Esophagus muscularis mucosa (tissue), 4 donors: ENCODE data around the gene ELAVL1.

ENCODE experiments used
- CTCF ChIP-seq, 3 experiments: fragments of 200-600 bp in 2 of 3; fragments of 450-650 bp in 1 of 3; sonication (generic) in 2 of 3; IDR thresholded peaks; one replicate each; pipeline ENCODE4 v1.5.1; 2017 to 2019; ENCODE audit warnings: antibody characterized with exemption in 3 of 3, mild to moderate bottlenecking in 2 of 3, moderate library complexity in 1 of 3
- EP300 ChIP-seq: sonication (generic); formaldehyde crosslinking; IDR thresholded peaks from one replicate; pipeline ENCODE4 v1.6.1; 2017; ENCODE audit warnings: antibody characterized with exemption
- POLR2A ChIP-seq: fragments of 450-650 bp; IDR thresholded peaks from one replicate; pipeline ENCODE4 v1.6.1; 2017; ENCODE audit warnings: antibody characterized with exemption, moderate library complexity, mild to moderate bottlenecking, low read depth
- POLR2AphosphoS5 ChIP-seq, 2 donors: sonication (generic); formaldehyde crosslinking; IDR thresholded peaks; one replicate each; pipeline ENCODE4 v1.6.1; 2017; ENCODE audit warnings: antibody characterized with exemption in 2 of 2

DNA sequence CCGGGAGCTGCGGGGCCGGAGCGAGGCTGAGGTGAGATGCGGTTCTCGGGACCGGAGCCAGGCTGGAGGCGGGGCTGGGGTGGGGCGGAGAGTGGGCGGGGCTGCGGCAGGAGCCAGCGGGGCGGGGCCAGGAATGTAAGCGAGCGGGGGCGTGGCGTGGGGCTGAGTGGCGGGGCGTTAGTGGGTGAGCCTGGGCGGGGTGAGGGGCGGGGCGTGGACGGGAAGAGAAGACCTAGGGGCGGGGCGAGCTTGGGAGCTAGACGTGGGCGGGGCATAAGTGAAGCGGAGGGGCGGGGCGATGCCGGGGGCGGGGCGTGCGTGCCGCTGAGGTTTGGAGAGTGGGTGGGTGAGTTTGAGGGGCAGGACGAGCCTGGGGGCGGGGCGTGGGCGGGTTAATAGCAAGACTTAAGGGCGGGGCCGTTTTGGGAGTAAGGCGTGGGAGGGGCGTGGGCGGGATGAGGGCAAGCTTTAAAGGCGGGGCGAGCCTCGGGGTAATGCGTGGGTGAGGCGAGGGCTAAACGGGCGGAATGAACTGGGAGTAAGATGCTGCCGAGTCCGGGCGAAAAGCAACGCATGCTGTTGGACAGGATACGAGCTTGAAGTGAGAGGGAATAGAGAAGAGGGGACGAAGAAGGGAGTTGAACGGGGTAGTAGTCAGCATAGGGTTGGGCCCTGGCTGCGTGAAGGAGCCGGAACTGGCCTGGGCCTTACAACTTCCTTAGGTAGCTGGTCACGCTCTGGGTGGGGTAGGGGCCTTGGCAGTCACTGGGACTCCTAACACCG lies 84.7 kb downstream of the ELAVL1 start:
- TF ChIP-seq CTCF (IDR thresholded peaks at IDR 0.05) (no peak), POLR2A (peak; percentile 52), POLR2AphosphoS5 (IDR thresholded peaks at IDR 0.05) (peak; percentile 84 to 91), EP300 (no peak)
